K562 (cell line): ENCODE data around the gene C2CD2. TPM values are rescaled to one million over a fixed set of nuclear protein-coding genes. Genes with fewer than 3 reads are reported as not detected.
A peak's percentile ranks its signal among the peaks of the same experiment; 100 is the strongest.

Source experiments
- E2F3 ChIP-seq: fragments of 250-450 bp; sonication (Bioruptor Pico); IDR thresholded peaks from 2 replicates; pipeline ENCODE4 v1.4.0; 2020; ENCODE audit warnings: mild to moderate bottlenecking
- E2F5 ChIP-seq: sonication (generic); formaldehyde crosslinking; IDR thresholded peaks from 2 replicates; pipeline ENCODE4 v1.8.0; 2022; ENCODE audit warnings: mild to moderate bottlenecking, missing genetic modification reagents
- NCOA6 ChIP-seq: fragments of 450-650 bp; IDR thresholded peaks from 2 replicates; pipeline ENCODE4 v1.6.1; 2017; ENCODE audit warnings: mild to moderate bottlenecking
- NFE2 ChIP-seq: IDR thresholded peaks from 2 replicates; pipeline ENCODE4 v1.6.1; 2014; ENCODE audit warnings: antibody characterized with exemption, low read depth
- PBX2 ChIP-seq, 2 experiments: IDR thresholded peaks in 1 of 2; conservative IDR thresholded peaks in 1 of 2; 2 replicates each; pipeline ENCODE4 v1.6.1; 2016; ENCODE audit warnings: low read depth in 2 of 2, mild to moderate bottlenecking in 1 of 2, missing compliant biosample characterization in 1 of 2, missing genetic modification characterization in 1 of 2, moderate library complexity in 1 of 2
- PRDM10 ChIP-seq: fragments of 450-650 bp; IDR thresholded peaks from 2 replicates; pipeline ENCODE4 v1.6.1; 2018; ENCODE audit not compliant: partially characterized antibody
- RAD21 ChIP-seq, 2 experiments: fragments of 250-450 bp in 1 of 2; fragments of 450-650 bp in 1 of 2; sonication (Bioruptor Pico) in 1 of 2; formaldehyde crosslinking in 1 of 2; IDR thresholded peaks in 1 of 2; conservative IDR thresholded peaks in 1 of 2; 2 replicates each; pipeline versions ENCODE4 v1.4.0 to v1.8.0; 2020 to 2022; ENCODE audit warnings: mild to moderate bottlenecking in 2 of 2, moderate library complexity in 1 of 2
- THAP7 ChIP-seq: fragments of 250-450 bp; sonication (Bioruptor Pico); IDR thresholded peaks from 2 replicates; pipeline ENCODE4 v1.5.0; 2021
- THRA ChIP-seq: fragments of 450-650 bp; IDR thresholded peaks from 2 replicates; pipeline ENCODE4 v1.6.1; 2017; ENCODE audit warnings: mild to moderate bottlenecking, moderate library complexity
- ZNF253 ChIP-seq: fragments of 250-450 bp; sonication (Bioruptor Pico); conservative IDR thresholded peaks from 2 replicates; pipeline ENCODE4 v1.6.1; 2021; ENCODE audit warnings: mild to moderate bottlenecking
- ZNF717 ChIP-seq: fragments of 250-450 bp; sonication (Bioruptor Pico); IDR thresholded peaks from 2 replicates; pipeline ENCODE4 v1.5.0; 2021
- polyA plus RNA-seq, 8 experiments: library from polyadenylated mRNA; depleted of rRNA in 4 of 8; stranded (reverse) in 5 of 8; unstranded in 3 of 8; fragments of >200 nt; fragmentation: Nextera tagmentation in 2 of 8; fragmentation: Illumina TruSeq in 1 of 8; extraction: Ambion mirVana in 2 of 8; extraction: Trizol in 1 of 8; gene quantifications; 2 replicates each; pipeline versions ENCODE4 v1.2.1 to v1.2.3, GENCODE V29; 2011 to 2014; ENCODE audit warnings: inconsistent platforms in 1 of 8, missing spikeins in 1 of 8
- total RNA-seq, 7 experiments: library from RNA; depleted of rRNA in 6 of 7; stranded (reverse); fragments of >200 nt in 6 of 7; fragmentation: Illumina TruSeq in 2 of 7; extraction: Trizol in 2 of 7; gene quantifications; 2 replicates each; pipeline versions ENCODE4 v1.2.1 to v1.2.3, GENCODE V29; 2011 to 2021; ENCODE audit warnings: low replicate concordance in 1 of 7
- TF ChIP-seq, protein P1 (sequence below), 3 experiments: fragments of 200-800 bp in 1 of 3; fragments of 250-450 bp in 1 of 3; fragments of 450-650 bp in 1 of 3; sonication (Bioruptor Pico) in 1 of 3; sonication (Bioruptor generic) in 1 of 3; formaldehyde crosslinking in 1 of 3; IDR thresholded peaks; 2 replicates each; pipeline versions ENCODE4 v1.6.1 to v1.8.0; 2016 to 2022; ENCODE audit warnings: mild to moderate bottlenecking in 2 of 3, missing genetic modification characterization in 2 of 3, missing compliant biosample characterization in 1 of 3, moderate library complexity in 1 of 3

Gene C2CD2
- total and polyA plus RNA-seq, 9 of the 15 experiments (the other 6 are each of a cell fraction or from before 2014, with no cell fraction given) = 1.3 to 21.6 (median 12.1) TPM

- TF ChIP-seq, protein P1, sequence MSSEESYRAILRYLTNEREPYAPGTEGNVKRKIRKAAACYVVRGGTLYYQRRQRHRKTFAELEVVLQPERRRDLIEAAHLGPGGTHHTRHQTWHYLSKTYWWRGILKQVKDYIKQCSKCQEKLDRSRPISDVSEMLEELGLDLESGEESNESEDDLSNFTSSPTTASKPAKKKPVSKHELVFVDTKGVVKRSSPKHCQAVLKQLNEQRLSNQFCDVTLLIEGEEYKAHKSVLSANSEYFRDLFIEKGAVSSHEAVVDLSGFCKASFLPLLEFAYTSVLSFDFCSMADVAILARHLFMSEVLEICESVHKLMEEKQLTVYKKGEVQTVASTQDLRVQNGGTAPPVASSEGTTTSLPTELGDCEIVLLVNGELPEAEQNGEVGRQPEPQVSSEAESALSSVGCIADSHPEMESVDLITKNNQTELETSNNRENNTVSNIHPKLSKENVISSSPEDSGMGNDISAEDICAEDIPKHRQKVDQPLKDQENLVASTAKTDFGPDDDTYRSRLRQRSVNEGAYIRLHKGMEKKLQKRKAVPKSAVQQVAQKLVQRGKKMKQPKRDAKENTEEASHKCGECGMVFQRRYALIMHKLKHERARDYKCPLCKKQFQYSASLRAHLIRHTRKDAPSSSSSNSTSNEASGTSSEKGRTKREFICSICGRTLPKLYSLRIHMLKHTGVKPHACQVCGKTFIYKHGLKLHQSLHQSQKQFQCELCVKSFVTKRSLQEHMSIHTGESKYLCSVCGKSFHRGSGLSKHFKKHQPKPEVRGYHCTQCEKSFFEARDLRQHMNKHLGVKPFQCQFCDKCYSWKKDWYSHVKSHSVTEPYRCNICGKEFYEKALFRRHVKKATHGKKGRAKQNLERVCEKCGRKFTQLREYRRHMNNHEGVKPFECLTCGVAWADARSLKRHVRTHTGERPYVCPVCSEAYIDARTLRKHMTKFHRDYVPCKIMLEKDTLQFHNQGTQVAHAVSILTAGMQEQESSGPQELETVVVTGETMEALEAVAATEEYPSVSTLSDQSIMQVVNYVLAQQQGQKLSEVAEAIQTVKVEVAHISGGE (CRISPR knock-in tag; IDR thresholded peaks at IDR 0.05) = peak in 1 of 3 experiments; percentile 63; a peak in 2 of 6 replicates
- TF ChIP-seq ZNF717 (CRISPR knock-in tag) (no peak), ZNF253 (CRISPR knock-in tag) (no peak), THAP7 (peak; percentile 65), E2F5 (CRISPR knock-in tag) (no peak), E2F3 (CRISPR knock-in tag) (peak; percentile 88), NCOA6 (no peak), THRA (no peak), PRDM10 (no peak), NFE2 (no peak), PBX2 (CRISPR knock-in tag; IDR thresholded peaks at IDR 0.05; ENCODE audit: low read depth) (no peak), PBX2 (tag; conservative IDR thresholded peaks at IDR 0.05; ENCODE audit: low read depth) (no peak), RAD21 (CRISPR knock-in tag; conservative IDR thresholded peaks at IDR 0.05 in 1 of 2, IDR thresholded peaks at IDR 0.05 in 1 of 2) (no peak)
Observed at GRCh38 chr21:41879190-41879998, 74.4 kb downstream of the C2CD2 start, which contains the start of gene PRDM15 (continued).
